ENCODE results near the gene CLEC17A.
"Not testable (repeated sequence)": the region's sequence is repeated elsewhere in the genome, so short reads cannot be mapped to it uniquely, and the experiment has no call there.

Gene CLEC17A

DNA sequence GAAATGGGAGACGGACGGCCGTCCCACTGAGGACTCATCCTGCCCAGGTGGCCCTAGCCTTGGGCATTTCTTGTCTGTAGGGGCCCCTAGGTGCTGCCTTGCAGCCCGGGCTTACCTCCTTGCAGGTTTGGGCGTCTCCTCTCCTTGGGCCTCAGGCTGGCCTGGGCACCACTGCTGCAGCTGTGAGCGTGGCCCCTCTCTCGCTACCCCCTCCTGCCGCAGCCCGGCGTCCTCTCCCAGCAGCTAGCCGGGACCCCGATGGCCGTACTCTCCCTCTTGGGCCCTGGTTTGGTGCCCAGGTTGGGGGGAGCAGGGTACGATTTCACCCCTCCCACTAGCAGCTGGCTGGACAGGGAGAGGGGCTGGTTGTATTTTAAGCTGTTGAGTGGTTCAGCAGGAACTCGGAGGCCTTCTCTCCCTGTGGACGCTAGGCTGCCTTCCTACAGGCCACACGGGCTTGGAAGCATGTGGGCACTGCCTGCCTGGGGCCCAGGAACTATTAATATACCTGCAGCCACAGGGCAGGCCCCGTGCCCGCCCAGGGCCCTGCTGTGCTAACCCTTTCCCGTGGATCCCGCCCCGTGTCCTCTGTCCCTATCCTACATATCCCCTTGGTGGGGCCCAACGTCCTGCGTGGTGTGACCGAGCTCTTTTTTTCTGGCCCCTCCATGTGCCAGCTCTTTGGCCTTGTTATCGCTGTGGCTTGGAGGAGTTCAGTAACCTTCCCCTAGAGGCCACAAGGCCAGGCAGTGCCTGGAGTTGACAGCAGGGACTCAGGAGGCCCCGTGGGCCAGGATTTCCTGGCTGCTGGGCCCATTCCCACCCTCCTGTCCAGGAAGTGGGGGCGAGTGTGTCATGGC lies 22.7 kb upstream of the CLEC17A start:
- DNase-seq (ENCODE audit: low spot score): no peak

DNA sequence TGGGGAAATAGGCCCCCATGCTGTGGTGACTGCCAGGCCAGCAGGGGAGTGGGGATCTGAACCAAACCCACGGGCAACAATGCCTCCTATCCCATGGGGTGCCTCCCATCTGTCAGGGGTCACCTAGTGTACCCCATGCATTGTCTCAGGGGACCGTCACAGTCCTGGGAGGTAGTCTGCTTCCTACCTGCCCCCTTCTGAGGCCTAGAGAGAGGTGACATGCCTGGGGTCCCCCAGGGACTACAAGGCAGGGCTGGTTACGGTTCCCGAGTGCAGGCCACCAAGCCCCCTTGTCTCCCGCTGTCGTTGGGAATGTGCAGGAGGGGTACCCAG lies 22.1 kb upstream of the CLEC17A start:
- no peak for DNase-seq (ENCODE audit: low spot score)

DNA sequence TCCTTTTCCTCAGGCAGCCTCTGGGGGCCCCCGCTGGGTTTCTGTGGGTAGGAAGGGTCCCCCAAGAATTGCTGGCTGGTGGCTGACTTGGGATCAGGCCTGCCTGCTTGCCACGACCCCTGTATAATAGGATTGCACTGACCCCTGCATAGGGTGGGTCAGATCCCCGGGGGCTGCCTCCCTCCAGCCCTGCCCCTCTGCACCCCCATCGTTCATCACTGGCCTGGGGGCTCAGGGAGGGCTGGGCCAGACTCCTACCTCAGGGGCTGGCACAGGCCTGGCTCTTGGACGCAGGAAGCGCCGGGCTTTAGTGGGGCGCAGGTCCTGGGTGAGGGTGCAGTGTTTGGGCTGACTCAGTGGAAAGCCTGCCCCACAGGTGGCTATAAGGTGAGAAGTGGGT lies 21.6 kb upstream of the CLEC17A start:
- no peak for DNase-seq (ENCODE audit: low spot score)

DNA sequence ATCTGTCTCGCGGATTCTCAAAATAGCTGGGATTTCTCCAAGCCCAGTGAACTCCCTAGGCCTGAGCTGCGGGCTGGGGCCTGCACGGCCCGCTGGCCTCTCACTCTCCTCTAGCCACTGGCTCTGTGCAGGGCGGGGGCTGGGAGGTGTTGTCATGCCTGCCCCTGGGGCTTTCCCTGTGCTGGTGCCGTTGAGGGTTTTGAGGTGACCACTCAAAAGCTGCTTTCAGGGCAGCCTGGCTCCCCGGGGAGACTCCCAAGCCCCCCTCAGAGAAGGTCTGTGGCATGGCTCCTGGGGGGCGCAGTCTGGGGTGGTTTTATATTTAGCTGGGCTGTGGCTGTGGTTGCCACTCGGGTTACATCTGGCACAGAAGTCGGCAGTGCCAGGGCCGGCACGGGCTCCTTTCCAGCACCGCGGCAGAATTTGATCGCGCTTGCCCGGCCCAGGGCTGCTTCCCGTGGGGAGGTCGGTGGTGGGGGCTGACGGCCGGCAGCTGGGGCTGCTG lies 21.0 kb upstream of the CLEC17A start:
- DNase-seq (ENCODE audit: low spot score): peak; percentile 75

DNA sequence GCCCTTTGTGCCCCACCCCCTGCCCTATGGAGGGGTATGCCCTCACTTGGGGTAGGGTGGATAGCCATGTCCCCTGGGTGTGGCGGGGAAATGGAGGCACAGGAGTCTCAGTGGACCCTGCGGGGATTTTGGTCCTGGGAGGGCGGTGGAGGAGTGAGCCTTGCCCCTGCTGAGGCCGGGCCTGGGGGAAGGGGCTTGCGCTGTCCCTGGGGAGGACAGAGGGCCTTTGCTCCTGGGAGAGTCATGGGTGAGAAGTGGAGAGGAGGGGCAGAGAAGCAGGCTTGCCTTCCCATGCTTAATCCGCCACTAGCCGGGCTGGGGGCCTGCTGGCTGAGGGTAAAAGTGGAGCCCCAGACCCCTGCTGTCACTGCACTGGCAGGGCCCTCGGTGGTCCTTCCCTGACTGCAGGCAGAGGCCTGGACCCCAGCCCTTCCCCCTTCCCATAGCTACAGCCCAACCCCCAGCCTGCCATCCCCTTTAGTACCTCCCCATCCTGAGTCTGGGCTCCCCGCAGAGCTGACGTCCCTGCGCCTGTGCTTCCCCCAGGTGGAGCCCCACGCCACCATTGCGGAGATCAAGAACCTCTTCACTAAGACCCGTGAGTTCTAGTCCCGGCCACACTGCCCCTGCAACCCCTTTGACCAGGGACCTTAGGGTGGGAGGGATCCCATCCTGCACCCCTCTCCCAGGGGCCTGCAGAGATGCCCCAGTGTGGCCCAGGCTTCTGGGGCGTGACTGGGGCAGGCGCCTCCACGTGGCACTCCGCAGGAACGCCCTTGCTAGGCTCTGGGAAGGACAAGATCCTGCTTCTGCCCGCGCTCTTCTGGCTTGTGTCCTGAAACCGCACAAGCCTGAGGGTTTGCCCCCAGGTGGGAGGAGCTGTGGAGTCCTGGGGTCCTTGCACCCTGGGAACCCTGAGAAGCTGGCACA lies 20.0 kb upstream of the CLEC17A start:
- no peak for DNase-seq (ENCODE audit: low spot score)

DNA sequence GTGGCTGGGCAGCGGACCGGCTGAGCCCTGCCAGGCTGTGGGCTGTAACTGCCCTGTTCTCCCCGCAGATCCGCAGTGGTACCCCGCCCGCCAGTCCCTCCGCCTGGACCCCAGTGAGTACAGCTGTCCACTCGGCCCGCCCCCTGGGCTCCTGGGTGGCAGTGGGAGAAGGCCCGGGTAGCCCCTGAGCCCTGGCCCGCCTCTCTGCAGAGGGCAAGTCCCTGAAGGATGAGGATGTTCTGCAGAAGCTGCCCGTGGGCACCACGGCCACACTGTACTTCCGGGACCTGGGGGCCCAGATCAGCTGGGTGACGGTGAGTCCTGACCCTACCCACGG lies 19.3 kb upstream of the CLEC17A start:
- DNase-seq (ENCODE audit: low spot score): no peak

DNA sequence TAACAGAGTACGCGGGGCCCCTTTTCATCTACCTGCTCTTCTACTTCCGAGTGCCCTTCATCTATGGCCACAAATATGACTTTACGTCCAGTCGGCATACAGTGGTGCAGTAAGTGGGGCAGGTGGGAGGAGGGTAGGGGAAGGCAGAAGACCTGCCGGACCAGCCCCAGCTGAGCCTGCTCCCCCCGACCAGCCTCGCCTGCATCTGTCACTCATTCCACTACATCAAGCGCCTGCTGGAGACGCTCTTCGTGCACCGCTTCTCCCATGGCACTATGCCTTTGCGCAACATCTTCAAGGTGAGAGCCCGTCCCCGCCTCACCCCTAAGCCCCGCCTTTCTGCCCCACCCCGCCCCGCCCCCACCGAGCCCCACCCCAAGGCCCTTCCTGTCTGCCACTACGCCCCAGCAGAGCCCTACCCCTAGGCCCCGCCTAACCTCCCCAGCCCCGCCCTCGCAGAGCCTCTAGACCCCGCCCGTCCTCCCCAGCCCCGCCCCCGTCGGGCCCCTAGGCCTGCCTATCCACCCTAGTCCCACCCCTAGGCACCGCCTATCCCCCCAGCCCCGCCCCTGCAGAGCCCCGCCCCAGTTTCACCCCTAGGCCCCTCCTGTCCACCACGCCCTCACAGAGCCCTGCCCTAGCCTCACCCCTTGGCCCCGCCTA lies 18.8 kb upstream of the CLEC17A start:
- DNase-seq (ENCODE audit: low spot score): no peak

DNA sequence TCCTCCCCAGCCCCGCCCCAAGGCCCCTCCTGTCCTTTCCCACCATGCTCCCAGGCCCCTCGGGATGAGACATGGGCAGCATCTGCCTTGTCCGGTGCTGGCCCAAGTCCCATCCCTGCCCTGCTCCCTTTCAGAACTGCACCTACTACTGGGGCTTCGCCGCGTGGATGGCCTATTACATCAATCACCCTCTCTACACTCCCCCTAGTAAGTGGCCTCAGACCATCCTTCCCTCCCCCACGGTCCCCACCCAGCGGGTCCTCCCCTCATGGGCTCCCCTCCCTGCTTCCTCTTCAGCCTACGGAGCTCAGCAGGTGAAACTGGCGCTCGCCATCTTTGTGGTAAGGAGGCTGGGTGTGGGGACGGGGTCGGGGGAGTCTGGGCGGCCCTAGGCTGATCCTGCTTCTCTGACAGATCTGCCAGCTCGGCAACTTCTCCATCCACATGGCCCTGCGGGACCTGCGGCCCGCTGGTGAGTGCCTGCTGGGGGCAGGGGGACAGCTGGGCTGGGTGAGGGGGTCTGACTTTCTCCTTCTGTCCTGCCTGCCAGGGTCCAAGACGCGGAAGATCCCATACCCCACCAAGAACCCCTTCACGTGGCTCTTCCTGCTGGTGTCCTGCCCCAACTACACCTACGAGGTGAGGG lies 18.1 kb upstream of the CLEC17A start:
- not testable (repeated sequence) for DNase-seq (ENCODE audit: low spot score)

DNA sequence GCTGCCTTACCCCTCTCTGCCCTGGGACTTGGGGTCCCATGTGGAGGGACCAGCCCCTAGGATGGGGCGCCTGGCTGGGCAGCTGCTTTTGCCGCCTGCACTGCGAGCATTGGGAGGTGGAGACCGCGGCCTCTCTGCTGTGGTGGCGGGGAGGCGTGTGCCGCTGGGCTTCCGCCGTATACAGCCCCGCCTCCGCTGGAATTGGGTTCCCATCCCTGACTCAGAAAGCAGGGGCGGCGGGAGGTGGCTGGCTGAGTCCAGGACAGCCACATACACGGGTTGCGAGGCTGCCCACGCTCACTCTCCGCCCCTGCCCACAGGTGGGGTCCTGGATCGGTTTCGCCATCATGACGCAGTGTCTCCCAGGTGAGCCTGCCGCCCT lies 17.6 kb upstream of the CLEC17A start:
- DNase-seq (ENCODE audit: low spot score): no peak

DNA sequence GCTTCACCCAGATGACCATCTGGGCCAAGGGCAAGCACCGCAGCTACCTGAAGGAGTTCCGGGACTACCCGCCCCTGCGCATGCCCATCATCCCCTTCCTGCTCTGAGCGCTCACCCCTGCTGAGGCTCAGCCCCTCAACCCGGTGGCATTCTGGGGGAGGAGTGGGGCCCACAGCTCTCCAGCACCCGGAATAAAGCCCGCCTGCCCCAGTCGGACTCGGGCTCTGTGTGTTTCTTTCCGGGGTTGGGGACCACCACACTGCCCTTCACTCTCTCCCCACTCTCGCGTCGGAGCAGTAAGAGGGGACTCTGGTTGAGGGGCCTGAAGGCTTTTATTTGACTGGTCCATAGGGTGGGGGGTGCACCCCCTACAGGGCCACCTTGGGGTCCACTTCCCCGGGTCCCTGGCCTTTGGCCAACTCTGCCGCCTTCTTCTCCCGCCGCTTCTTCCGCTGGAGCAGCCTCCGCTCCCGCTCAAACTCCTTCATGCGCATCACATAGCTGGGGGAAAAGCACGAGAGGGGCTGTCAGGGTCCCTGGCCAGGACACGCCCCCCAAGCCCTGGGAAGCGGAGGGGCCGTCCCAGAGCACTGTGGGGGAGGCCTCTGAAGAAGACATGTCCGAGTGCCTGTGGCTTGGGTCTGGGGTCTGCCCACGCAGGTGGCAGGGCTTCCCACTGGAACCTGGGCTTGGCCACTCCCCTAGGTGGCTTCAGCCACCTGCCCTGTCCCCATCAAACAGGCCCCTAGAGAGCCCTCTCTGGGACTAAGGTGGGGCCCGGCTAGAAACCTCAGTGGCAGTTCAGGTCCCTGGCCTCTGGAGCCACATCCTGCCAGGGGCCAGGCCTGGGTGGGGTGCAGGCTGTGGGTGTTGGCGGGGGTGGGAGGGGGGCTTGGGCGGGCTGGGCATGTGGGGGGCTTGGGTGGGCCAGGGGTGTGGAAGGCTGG lies 16.8 kb upstream of the CLEC17A start:
- DNase-seq (ENCODE audit: low spot score): no peak

DNA sequence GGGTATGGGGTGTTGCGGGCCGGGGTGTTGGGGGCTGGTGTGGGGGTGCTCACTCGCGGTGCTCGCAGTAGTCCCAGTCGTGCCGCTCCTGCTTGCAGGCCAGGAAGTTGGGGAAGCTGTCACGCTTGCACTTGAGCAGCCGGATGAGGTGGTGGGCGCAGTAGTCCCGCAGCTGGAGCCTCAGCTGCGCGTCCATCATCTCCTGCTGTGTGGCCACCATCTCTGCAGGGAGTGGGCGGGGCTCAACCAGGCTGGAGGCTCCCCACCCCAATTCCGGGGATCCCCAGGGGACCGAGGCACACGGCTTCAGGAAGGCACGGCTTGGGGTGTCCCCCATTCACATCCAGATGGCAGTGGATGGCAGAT lies 16.2 kb upstream of the CLEC17A start:
- DNase-seq (ENCODE audit: low spot score): no peak

DNA sequence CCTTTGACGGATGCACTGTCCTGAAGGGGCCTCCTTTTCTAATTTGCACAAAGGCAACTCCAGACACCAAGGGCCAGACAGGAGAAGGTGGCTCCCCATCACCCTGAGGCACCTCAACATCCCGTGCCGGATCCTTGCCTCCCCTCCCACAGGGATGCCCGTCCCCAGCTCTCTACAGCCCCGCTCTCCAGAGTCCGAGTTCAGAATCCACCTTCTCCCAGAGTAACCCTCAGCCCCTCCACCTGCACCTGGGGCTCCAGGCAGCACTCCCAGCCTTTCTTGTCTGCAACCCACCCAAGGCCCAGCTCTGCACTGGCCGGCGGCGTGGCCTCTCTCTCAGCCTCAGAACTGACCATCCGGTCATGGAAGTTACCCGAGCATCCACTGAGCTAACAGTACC lies 15.8 kb upstream of the CLEC17A start:
- no peak for DNase-seq (ENCODE audit: low spot score)

DNA sequence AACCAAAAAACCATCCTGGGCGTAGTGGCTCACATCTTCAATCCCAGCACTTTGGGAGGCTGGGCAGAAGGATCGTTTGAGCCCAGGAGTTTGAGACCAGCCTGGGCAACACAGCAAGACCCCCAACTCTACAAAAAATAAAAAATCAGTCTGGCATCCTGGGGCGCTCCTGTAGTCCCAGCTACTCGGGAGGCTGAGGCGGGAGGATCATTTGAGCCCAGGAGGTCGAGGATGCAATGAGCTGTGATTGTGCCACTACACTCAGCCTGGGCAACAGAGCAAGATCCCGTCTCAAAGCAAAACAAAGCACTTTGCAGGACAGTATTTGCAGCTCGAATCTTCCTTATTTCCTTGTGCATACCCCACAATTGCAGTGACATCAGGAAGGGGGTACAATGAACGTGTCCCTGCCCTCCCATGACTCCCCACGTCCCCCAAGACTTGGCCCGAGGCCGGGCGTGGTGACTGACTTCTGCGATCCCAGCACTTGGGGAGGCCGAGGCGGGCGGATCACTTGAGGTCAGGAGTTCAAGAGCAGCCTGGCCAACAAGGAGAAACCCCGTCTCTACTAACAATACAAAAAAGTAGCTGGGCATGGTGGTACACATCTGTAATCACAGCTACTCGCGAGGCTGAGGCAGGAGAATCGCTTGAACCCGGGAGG lies 11.9 kb upstream of the CLEC17A start:
- DNase-seq (ENCODE audit: low spot score): no peak

DNA sequence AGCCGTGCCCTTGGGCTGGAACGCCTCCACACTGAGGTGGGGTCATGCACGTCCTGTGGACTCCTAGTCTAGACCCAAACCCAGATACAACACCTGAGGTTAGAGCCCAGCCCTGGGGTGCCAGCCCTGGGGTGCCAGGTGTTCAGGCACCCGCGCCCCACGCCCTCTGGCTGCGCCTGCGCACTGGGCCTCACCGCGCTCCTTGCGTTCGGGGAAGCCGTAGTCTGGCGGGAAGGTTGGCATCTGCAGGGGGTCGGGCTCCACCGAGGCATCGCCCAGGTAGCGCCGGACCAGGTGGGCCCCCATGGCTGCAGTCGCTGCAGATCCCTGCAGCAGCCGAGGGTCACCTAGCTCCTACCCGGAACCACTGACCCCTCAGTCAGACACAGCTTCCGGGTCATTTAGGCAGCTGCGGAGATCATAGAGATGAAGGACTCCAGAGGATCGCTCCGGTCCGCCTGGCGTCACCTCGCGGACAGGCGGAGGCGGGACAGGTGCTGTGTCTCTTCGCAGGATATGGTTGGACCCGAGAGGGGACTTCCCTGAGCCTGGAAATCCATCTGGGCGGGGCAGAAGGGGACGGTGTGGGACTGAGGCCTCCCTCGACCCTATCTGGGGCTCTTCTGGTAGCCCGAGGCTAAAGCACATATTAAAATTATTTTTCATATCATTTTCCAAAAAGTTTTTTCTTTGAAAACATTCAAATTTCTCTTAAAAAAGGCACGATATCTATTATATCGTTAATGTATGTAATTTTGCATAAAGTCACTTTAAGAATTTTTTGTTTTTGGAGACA lies 11.0 kb upstream of the CLEC17A start, which contains the start of gene NDUFB7:
Gene NDUFB7 (minus strand): TSS at position 372 of the 796 bp plus-strand sequence. CDS start 66 bp downstream, at position 306.
- peak; percentile 94 for DNase-seq (ENCODE audit: low spot score)

DNA sequence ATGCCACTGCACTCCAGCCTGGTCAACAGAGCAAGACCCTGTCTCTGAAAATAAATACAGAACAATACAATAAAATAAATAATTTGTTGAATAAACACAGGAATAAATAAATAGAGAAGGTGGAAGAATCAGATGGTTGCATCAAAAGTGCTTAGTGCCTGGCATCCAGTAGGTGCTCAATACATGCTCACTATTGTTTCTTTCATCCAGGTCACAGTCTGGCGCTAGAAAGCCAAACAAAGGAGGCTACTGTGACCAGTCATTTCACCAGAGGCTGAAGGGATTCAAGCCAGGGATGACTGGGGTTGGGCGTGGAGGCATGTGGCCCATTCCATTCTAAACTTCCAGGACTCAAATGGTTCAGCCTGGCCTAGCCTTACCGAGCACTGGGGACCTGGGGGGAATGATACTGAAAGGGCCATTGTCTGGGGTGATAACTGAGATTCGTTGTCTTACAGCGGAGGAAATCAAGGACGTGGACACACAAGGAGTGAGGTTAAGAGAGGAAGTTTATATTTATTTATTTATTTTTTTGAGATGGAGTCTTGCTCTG lies 7.4 kb upstream of the CLEC17A start:
- DNase-seq (ENCODE audit: low spot score): no peak

DNA sequence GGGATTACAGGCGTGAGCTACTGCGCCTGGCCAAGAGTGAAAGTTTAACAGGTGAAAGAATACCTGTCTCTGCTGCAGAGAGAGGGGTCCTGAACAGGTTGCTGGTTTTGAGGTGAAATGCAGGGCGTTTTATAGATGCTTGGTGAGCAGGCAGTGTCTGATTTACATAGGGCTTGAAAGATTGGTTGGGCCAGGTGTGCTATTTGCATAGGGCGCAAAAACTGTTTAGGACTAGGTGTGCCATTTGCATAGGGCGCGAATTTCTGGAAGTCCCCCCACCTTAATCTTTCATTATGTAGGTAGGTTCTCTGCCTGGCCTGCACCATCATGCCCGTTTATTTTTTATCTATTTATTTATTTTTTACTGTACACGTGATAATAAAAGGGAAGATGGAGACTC lies 6.5 kb upstream of the CLEC17A start:
- no peak for DNase-seq (ENCODE audit: low spot score)

DNA sequence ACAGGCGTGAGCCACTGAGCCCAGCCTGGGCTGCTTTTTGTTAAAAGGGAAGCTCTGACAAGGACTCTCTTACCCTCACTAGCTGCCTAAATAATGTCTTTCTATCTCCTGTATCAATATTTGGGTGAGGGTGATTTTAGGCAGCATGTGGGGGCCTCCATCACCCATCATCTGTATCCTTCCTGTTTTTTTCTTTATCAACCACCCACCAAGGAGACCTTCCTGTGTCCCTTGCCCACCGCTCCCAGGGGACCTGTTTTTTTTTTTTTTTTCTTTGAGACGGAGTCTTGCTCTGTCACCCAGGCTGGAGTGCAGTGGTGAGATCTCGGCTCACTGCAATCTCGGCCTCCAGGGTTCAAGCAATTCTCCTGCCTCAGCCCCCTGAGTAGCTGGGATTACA lies 5.6 kb upstream of the CLEC17A start:
- no peak for DNase-seq (ENCODE audit: low spot score)

DNA sequence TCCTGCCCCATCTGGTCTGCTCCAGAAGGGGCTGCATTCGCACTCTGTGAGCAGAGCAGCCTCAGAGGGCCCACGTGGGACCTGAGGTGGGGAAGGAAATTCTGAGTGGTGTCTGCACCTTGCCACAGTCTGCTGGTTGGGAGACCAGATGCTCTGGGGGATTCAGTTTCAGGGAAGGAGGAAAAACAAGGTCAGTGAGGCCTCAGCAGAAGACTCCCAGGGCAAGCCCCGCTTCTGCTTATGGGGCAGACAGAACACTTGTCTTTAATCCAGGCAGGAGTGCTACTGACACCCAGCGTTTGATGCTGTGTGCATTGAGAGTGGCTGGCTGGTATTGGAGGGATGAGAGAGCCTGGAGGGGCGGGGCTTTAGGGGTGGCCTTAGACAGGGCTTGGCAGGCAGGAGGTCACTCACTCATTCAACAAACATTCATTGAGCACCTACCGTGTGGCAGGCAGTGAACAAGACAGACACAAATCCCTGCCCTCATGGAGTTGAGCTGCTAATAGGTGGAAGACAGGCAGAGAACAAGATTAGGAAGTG lies 4.9 kb upstream of the CLEC17A start:
- DNase-seq (ENCODE audit: low spot score): no peak

Data from globus pallidus (tissue), 1 donor.